Natural killer cell (primary cell): ENCODE results near the gene PRKN. TPM values are rescaled to one million over a fixed set of nuclear protein-coding genes. Genes with fewer than 3 reads are reported as not detected.

Source experiments
- ATAC-seq, 3 donors: fragments of 150-1000 bp in 2 of 3; fragments of 200-7000 bp in 1 of 3; cut with Tn5 transposase; 1 replicate in 1 of 3; 2 replicates in 2 of 3; pipeline ENCODE4 v1.10.0; 2021; ENCODE audit warnings: mild to moderate bottlenecking in 2 of 3, moderate library complexity in 2 of 3
- DNase-seq, 2 donors: peaks; one replicate each; pipeline versions ENCODE4 v3.0.0 to v3.0.0-alpha.2; 2013 to 2021; ENCODE audit warnings: mixed read lengths in 1 of 2
- H3K27ac ChIP-seq: one replicate; pipeline ENCODE4 v1.5.1; 2013; ENCODE audit warnings: mild to moderate bottlenecking, low read length
- H3K27me3 ChIP-seq: one replicate; pipeline ENCODE4 v1.6.1; 2013; ENCODE audit warnings: low read length; ENCODE audit not compliant: control insufficient read depth, insufficient read depth
- H3K36me3 ChIP-seq: one replicate; pipeline ENCODE4 v1.6.1; 2013; ENCODE audit warnings: low read length; ENCODE audit not compliant: control insufficient read depth, insufficient read depth
- H3K4me1 ChIP-seq: one replicate; pipeline ENCODE4 v1.6.1; 2013; ENCODE audit warnings: low read length; ENCODE audit not compliant: control insufficient read depth, insufficient read depth
- H3K4me3 ChIP-seq: one replicate; pipeline ENCODE4 v1.5.1; 2013; ENCODE audit warnings: low read length
- H3K9me3 ChIP-seq: one replicate; pipeline ENCODE4 v1.6.1; 2013; ENCODE audit warnings: low read length; ENCODE audit not compliant: control insufficient read depth, insufficient read depth
- H3K27ac Mint-ChIP-seq, 2 donors: one replicate each; pipeline ENCODE4 v1.8.0; 2022; ENCODE audit warnings: mild to moderate bottlenecking in 2 of 2, mixed read lengths in 2 of 2, moderate library complexity in 1 of 2
- H3K27me3 Mint-ChIP-seq, 2 donors: one replicate each; pipeline ENCODE4 v1.8.0; 2022; ENCODE audit warnings: low read depth in 2 of 2, mixed read lengths in 2 of 2
- H3K36me3 Mint-ChIP-seq: one replicate; pipeline ENCODE4 v1.8.0; 2022; ENCODE audit warnings: mixed read lengths
- H3K4me1 Mint-ChIP-seq, 2 donors: one replicate each; pipeline ENCODE4 v1.8.0; 2022; ENCODE audit warnings: mixed read lengths in 2 of 2
- H3K4me3 Mint-ChIP-seq: one replicate; pipeline ENCODE4 v1.8.0; 2022; ENCODE audit warnings: mild to moderate bottlenecking, moderate library complexity, mixed read lengths
- H3K9me3 Mint-ChIP-seq, 2 donors: one replicate each; pipeline ENCODE4 v1.8.0; 2022; ENCODE audit warnings: mixed read lengths in 2 of 2
- WGBS: methylation state at CpG from one replicate; pipeline ENCODE4 v1.1.7; 2013; ENCODE audit warnings: missing lambda C conversion rate; ENCODE audit not compliant: insufficient coverage; 5-methylcytosine and 5-hydroxymethylcytosine counted together
- intact Hi-C: fragments of 100-400 bp; cut with micrococcal nuclease; formaldehyde crosslinking; loops from one replicate; pipeline ENCODE4 v1.14.2; 2022
- total RNA-seq, 4 donors: library from RNA; stranded (reverse); fragments of 120-200 nt in 1 of 4; gene quantifications; one replicate each; pipeline versions ENCODE4 v1.2.3 to v1.2.4, GENCODE V29; 2013 to 2022
- TF ChIP-seq, protein P1 (sequence below): fragments of 200-600 bp; IDR thresholded peaks from one replicate; pipeline ENCODE4 v1.8.0; 2022; ENCODE audit warnings: antibody characterized with exemption

Gene PRKN
- total RNA-seq, 3 donors from 2014 or later (not counting 1 experiment from before 2014, with no cell fraction given): 1.4 to 1.9 (median 1.9) TPM

DNA sequence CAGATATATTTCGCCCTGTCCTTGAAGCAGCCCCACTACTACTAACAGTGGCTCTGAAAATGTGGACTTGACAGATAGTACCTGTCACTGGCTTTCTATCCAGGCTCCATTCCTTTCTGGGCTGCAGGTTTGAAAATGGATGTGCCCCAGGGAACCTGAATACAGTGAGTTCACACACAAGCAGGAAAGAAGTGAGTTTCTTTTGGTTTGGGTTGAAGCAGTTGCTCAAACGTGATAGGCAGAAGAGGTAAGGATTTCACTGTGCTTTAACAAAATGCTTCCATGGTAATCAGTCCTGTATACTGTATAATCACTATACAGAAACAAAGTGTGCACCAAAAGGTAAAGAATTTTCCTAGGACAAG, 382.9 kb downstream of the PRKN start:
- Mint-ChIP-seq H3K4me1 (no peaks in the 10 kb centered on the region), H3K9me3 (peaks cover 7 to 19% of the 10 kb centered on the region in 2 donors), H3K4me3 (no peak overlapping the region), H3K36me3 (no peaks in the 10 kb centered on the region), H3K27me3 (no peaks in the 10 kb centered on the region), H3K27ac (no peak overlapping the region)
- no peaks in the 10 kb centered on the region for H3K4me1 ChIP-seq
- H3K27me3 ChIP-seq: no peaks in the 10 kb centered on the region
- TF ChIP-seq, protein P1, sequence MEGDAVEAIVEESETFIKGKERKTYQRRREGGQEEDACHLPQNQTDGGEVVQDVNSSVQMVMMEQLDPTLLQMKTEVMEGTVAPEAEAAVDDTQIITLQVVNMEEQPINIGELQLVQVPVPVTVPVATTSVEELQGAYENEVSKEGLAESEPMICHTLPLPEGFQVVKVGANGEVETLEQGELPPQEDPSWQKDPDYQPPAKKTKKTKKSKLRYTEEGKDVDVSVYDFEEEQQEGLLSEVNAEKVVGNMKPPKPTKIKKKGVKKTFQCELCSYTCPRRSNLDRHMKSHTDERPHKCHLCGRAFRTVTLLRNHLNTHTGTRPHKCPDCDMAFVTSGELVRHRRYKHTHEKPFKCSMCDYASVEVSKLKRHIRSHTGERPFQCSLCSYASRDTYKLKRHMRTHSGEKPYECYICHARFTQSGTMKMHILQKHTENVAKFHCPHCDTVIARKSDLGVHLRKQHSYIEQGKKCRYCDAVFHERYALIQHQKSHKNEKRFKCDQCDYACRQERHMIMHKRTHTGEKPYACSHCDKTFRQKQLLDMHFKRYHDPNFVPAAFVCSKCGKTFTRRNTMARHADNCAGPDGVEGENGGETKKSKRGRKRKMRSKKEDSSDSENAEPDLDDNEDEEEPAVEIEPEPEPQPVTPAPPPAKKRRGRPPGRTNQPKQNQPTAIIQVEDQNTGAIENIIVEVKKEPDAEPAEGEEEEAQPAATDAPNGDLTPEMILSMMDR: no peak
- no peak overlapping the region for H3K4me3 ChIP-seq
- intact Hi-C loops: no loop called here
- DNase-seq (no peak), ATAC-seq (no peak)
- WGBS: 95% methylated on average over 1 of the region's 2 CpGs
- peaks cover 5% of the 10 kb centered on the region for H3K9me3 ChIP-seq
- H3K27ac ChIP-seq: no peak overlapping the region
- no peaks in the 10 kb centered on the region for H3K36me3 ChIP-seq

DNA sequence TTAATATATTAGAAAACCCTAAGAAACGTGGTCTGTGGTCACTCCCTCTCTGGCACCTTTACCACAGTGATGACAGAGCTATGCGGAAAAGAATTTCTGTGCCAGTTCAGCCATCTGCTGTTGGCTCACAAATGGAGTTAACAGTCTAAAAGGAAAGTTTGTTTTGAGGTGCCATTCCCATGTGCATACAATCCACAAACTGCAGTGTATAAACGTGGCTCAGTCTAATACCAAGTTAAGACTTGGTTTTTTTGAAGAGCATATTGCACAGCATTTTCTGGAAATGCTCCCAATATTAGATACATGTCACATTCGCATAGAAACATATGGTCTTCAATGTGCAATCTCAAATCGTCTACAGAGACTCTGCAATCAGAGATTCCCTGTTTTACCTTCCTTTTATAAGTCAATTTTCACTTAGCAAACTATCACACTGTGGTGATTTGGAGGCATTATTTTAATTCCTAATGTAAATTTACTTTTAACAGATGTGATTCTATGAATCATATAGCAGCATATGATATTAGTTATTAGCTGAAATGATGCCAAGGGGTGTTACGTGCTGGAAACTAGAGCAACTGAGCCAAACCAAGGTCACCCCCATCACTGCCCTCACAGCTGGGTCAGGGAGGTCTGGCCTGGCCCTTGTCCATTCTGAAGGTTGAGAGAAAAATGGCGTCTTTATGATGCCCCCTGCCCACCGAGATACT, 383.5 kb downstream of the PRKN start:
- 68% methylated on average over 8 of the region's 8 CpGs for WGBS
- DNase-seq (no peak), ATAC-seq (no peak)
- TF ChIP-seq, protein P1: no peak
- Histone ChIP-seq H3K9me3 (peaks cover 5% of the 10 kb centered on the region), H3K27ac (no peak overlapping the region), H3K4me3 (no peak overlapping the region), H3K36me3 (no peaks in the 10 kb centered on the region), H3K27me3 (no peaks in the 10 kb centered on the region), H3K4me1 (no peaks in the 10 kb centered on the region)
- Mint-ChIP-seq H3K4me3 (no peak overlapping the region), H3K4me1 (no peaks in the 10 kb centered on the region), H3K27ac (no peak overlapping the region), H3K9me3 (peaks cover 7 to 19% of the 10 kb centered on the region in 2 donors), H3K27me3 (no peaks in the 10 kb centered on the region), H3K36me3 (no peaks in the 10 kb centered on the region)
- intact Hi-C loops: no loop called here

DNA sequence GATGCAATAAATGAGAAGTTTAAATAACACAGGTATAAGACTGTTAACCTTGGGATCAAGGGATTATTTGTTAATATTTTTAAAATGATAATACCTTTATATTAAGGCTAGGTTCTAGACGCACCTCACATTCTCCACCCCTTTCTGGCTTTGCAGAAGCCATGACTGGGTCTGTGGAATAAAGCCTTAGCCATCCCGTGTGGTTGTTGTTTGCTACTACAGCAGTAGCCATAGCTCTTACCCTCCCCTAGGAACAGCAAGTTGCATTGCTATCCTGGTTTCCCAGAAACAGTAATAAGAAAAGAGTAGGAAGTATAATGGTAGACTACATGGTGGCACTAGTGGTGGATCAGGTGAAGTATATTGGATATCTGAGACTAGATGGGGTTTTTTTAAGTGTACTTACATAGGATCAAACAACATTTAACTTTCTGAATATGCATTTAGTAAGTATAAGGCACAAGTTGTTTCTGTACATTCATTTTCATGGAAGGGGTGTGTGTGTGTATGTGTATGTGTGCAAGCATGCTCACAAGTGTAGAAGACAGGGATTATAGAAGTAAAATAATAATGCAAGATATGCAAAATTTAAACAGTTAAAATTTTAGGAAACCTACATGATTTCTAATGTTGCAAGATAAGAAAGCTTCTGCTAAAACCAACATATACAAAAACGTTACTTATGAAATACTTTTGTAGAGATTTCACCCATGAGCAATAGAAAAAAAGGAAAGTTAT, 384.2 kb downstream of the PRKN start:
- peaks cover 7 to 16% of the 10 kb centered on the region in 2 donors for H3K9me3 Mint-ChIP-seq
- Histone ChIP-seq H3K27ac (no peak overlapping the region), H3K4me1 (no peaks in the 10 kb centered on the region), H3K4me3 (no peak overlapping the region), H3K27me3 (no peaks in the 10 kb centered on the region), H3K9me3 (peaks cover 5% of the 10 kb centered on the region), H3K36me3 (no peaks in the 10 kb centered on the region)
- TF ChIP-seq, protein P1: no peak
- no peak overlapping the region for H3K27ac Mint-ChIP-seq
- DNase-seq (no peak), ATAC-seq (no peak)
- 64% methylated on average over 1 of the region's 3 CpGs for WGBS
- H3K36me3 Mint-ChIP-seq: no peaks in the 10 kb centered on the region
- intact Hi-C loops: no loop called here
- no peaks in the 10 kb centered on the region for H3K27me3 Mint-ChIP-seq
- no peaks in the 10 kb centered on the region for H3K4me1 Mint-ChIP-seq
- no peak overlapping the region for H3K4me3 Mint-ChIP-seq
